ENCODE data around the gene AKT1S1.

DNA sequence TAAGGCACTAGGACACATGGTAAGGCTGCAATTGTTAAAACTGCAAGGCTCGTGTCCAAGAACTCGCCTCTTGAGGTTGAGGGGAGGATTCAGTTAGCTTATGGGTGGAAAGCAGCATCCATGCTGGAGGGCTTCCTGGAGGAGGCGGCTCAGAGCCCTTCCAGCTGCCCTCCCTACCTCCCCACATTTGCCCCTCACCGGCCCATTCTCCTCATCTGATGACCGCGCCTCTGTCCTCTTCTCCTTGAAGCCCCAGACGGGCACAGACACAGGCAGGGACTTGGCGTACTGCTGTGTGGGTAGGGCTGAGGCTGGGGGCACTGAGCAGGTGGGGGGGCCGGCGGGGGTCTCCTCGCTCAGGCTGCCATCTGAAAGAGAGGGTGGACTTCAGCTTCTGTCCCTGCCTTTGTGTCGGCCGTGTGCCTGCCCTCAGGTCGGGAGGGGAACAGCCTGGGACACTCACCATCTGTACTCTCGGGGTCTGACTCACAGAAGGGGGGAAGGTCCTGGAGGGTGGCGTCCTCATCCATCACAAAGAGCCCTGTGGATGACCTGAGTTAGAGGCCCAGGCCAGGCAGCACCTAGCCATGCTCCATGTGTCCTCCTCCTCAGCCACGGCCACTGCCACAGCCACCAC lies 5.7 kb downstream of the AKT1S1 start:
- no peak for TF ChIP-seq POLR2AphosphoS5 (IDR thresholded peaks at IDR 0.05; ENCODE audit: low read depth, low read length)
- TF ChIP-seq TAF1 (IDR thresholded peaks at IDR 0.05; ENCODE audit: borderline replicate concordance, insufficient read depth, low read length), result no peak
- TF ChIP-seq, protein P1, sequence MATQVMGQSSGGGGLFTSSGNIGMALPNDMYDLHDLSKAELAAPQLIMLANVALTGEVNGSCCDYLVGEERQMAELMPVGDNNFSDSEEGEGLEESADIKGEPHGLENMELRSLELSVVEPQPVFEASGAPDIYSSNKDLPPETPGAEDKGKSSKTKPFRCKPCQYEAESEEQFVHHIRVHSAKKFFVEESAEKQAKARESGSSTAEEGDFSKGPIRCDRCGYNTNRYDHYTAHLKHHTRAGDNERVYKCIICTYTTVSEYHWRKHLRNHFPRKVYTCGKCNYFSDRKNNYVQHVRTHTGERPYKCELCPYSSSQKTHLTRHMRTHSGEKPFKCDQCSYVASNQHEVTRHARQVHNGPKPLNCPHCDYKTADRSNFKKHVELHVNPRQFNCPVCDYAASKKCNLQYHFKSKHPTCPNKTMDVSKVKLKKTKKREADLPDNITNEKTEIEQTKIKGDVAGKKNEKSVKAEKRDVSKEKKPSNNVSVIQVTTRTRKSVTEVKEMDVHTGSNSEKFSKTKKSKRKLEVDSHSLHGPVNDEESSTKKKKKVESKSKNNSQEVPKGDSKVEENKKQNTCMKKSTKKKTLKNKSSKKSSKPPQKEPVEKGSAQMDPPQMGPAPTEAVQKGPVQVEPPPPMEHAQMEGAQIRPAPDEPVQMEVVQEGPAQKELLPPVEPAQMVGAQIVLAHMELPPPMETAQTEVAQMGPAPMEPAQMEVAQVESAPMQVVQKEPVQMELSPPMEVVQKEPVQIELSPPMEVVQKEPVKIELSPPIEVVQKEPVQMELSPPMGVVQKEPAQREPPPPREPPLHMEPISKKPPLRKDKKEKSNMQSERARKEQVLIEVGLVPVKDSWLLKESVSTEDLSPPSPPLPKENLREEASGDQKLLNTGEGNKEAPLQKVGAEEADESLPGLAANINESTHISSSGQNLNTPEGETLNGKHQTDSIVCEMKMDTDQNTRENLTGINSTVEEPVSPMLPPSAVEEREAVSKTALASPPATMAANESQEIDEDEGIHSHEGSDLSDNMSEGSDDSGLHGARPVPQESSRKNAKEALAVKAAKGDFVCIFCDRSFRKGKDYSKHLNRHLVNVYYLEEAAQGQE (IDR thresholded peaks at IDR 0.05; ENCODE audit: insufficient read depth in 1 of 2, low read depth in 2 of 2, low read length in 2 of 2), result no peak
- no peak for TF ChIP-seq SIN3A (IDR thresholded peaks at IDR 0.05; ENCODE audit: borderline replicate concordance, insufficient read depth, low read length)

Measured in PFSK-1 (cell line).